SK-N-MC (cell line): ENCODE data around the gene BSN.

ENCODE experiments used
- EZH2 ChIP-seq: fragments of 200-600 bp; sonication (generic); IDR thresholded peaks from one replicate; pipeline ENCODE4 v1.6.1; 2017; ENCODE audit warnings: antibody characterized with exemption
- FOXP2 ChIP-seq: optimal IDR thresholded peaks from 2 replicates; pipeline ENCODE3; 2011; ENCODE audit warnings: mild to moderate bottlenecking, moderate library complexity; ENCODE audit not compliant: insufficient read depth; ENCODE audit errors: extremely low read length, control extremely low read depth
- POLR2AphosphoS5 ChIP-seq: IDR thresholded peaks from 2 replicates; pipeline ENCODE4 v1.6.1; 2012; ENCODE audit warnings: mild to moderate bottlenecking, low read depth, low read length, borderline replicate concordance

DNA sequence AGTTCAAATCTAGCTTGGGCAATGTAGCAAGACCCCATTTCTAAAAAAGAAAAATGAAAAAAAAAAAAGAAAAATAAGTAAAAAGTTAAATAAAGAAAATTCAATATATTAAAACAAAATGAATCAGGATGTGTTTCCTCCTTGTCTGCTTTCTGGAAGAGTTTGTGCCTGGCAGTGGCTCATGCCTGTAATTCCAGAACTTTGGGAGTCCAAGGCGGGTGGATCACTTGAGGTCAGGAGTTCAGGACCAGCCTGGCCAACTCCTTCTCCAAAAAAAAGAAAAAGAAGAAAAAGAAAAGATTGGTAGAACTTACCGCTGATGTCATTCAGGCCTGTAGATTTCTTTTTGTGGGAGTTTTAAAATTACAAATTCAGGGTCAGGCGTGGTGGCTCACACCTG lies 47.4 kb upstream of the BSN start:
- TF ChIP-seq EZH2 (no peak), FOXP2 (no peak), POLR2AphosphoS5 (no peak)
